ENCODE data around the gene CST9L.

Gene CST9L

DNA sequence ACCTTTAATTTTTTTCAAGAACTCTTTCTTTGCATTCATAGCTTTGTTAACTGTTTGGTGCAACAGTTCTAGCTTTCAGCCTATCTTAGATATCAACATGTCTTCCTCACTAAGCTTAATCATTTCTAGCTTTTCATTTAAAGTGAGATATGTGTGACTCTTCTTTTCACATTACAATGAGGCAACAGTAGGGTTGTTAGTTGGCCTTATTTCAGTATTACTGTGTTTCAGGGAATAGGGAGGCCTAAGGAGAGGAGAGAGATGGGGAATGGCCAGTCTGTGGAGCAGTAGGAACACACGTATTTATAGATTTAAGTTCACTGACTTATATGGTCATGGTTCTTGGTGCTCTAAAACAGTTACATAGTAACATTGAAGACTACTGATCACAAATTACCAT, 35.8 kb downstream of the CST9L start:
- no peak for DNase-seq (ENCODE audit: low read depth)
- TF ChIP-seq, protein P1, sequence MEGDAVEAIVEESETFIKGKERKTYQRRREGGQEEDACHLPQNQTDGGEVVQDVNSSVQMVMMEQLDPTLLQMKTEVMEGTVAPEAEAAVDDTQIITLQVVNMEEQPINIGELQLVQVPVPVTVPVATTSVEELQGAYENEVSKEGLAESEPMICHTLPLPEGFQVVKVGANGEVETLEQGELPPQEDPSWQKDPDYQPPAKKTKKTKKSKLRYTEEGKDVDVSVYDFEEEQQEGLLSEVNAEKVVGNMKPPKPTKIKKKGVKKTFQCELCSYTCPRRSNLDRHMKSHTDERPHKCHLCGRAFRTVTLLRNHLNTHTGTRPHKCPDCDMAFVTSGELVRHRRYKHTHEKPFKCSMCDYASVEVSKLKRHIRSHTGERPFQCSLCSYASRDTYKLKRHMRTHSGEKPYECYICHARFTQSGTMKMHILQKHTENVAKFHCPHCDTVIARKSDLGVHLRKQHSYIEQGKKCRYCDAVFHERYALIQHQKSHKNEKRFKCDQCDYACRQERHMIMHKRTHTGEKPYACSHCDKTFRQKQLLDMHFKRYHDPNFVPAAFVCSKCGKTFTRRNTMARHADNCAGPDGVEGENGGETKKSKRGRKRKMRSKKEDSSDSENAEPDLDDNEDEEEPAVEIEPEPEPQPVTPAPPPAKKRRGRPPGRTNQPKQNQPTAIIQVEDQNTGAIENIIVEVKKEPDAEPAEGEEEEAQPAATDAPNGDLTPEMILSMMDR (IDR thresholded peaks at IDR 0.05; ENCODE audit: low read depth, low read length): no peak
- TF ChIP-seq POLR2A (IDR thresholded peaks at IDR 0.05; ENCODE audit: extremely low read depth, insufficient read length) (no peak), MYC (IDR thresholded peaks at IDR 0.05; ENCODE audit: low read depth, low read length) (no peak)
- TF ChIP-seq, protein P2, sequence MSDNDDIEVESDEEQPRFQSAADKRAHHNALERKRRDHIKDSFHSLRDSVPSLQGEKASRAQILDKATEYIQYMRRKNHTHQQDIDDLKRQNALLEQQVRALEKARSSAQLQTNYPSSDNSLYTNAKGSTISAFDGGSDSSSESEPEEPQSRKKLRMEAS (IDR thresholded peaks at IDR 0.05; ENCODE audit: low read depth, low read length): no peak
- no peak overlapping the region for H3K4me3 ChIP-seq (ENCODE audit: low read depth, low read length)

DNA sequence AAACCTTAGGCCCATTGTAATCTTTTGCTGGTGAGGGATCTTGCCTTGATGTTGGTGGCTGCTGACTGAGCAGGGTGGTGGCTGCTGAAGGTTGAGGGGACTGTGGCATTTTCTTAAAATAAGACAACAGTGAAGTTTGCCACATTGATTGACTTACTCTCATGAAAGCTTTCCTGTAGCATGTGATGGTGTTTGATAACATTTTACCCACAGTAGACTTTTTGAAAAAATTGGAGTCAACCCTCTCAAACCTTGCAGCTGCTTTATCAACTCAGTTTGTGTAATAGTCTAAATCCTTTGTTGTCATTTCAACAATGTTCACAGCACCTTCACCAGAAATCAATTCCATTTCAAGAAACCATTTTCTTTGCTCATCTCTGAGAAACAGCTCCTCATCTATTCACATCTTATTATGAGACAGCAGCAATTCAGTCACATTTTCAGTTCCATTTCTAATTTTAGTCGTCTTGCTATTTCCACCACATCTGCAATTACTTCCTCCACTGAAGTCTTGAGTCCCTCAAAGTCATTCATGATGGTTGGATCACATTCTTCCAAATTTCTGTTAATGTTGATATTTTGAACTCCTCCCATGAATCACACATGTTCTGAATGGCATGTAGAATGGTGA, 37.2 kb downstream of the CST9L start:
- H3K4me3 ChIP-seq (ENCODE audit: low read depth, low read length): no peak overlapping the region
- TF ChIP-seq MYC (IDR thresholded peaks at IDR 0.05; ENCODE audit: low read depth, low read length) (no peak), POLR2A (IDR thresholded peaks at IDR 0.05; ENCODE audit: extremely low read depth, insufficient read length) (no peak)
- TF ChIP-seq, protein P1 (IDR thresholded peaks at IDR 0.05; ENCODE audit: low read depth, low read length): no peak
- TF ChIP-seq, protein P2 (IDR thresholded peaks at IDR 0.05; ENCODE audit: low read depth, low read length): no peak
- DNase-seq (ENCODE audit: low read depth): no peak

DNA sequence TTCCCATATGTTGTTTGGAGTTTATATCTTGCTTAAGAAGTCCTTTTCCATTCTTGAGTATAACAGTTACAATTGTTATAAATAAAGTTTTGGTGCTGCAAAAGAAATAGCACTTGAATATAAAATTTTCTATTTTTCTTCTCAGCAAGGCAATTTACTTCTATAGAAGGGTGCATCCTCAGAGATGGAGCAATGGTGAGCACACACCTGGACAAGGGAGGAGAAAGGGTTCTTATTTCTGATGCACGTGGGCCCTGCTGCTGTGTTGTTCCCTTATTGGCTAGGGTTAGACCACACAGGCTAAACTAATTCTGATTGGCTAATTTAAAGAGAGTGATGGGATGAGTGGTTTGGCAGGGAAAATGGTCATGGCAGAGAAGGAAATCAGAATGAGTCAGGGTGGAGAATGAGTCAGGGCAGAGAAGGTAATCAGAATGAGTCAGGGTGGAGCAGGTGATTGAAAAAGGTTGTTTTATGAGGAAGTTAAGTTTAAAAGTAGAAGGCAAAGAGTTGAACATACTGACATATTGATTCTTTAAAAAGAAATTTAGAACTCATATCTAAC, 39.3 kb downstream of the CST9L start:
- no peak overlapping the region for H3K4me3 ChIP-seq (ENCODE audit: low read depth, low read length)
- no peak for DNase-seq (ENCODE audit: low read depth)
- TF ChIP-seq POLR2A (IDR thresholded peaks at IDR 0.05; ENCODE audit: extremely low read depth, insufficient read length) (no peak), MYC (IDR thresholded peaks at IDR 0.05; ENCODE audit: low read depth, low read length) (no peak)
- TF ChIP-seq, protein P2 (IDR thresholded peaks at IDR 0.05; ENCODE audit: low read depth, low read length): no peak
- TF ChIP-seq, protein P1 (IDR thresholded peaks at IDR 0.05; ENCODE audit: low read depth, low read length): no peak

DNA sequence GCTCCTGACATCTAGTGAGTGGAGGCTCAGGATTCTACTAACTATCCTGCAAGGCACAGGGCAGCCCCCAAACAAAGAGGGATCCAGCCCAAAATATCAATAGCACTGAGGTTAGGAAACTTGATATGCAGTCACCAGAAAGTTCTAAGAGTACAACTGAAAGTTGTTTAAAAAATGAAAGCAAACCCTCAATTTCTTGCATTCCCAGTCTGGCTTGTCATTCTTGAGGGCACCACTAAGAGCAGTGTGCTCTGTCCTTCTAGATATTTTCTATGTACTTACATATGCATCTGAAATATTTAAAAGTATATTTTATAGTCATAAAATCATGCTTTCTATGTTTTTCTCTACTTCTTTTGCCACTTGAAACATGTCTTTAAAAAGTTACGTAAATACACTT, 41.4 kb downstream of the CST9L start:
- TF ChIP-seq, protein P1 (IDR thresholded peaks at IDR 0.05; ENCODE audit: low read depth, low read length): no peak
- TF ChIP-seq MYC (IDR thresholded peaks at IDR 0.05; ENCODE audit: low read depth, low read length) (no peak), POLR2A (IDR thresholded peaks at IDR 0.05; ENCODE audit: extremely low read depth, insufficient read length) (no peak)
- TF ChIP-seq, protein P2 (IDR thresholded peaks at IDR 0.05; ENCODE audit: low read depth, low read length): no peak
- no peak for DNase-seq (ENCODE audit: low read depth)
- H3K4me3 ChIP-seq (ENCODE audit: low read depth, low read length): no peak overlapping the region

DNA sequence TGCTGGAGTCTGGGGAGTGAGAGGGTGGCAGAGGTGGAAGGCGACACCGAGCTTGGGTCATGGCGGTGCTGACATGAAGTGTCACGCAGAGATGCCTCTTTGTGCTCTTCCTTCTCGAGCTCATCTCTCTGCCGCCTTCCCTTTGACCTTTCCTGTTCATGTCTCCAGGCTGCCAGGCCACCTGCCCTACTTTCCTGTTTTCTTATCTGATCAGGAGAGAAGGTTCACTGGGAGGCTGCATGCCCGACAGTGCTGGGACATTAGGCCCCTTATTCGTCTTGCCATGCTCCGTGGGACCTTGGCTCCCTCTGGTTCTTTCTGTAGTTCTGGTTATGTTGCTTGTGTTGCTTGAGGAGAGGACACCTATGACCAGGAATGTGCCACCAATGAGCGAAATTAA, 44.1 kb downstream of the CST9L start:
- H3K4me3 ChIP-seq (ENCODE audit: low read depth, low read length): no peak overlapping the region
- no peak for TF ChIP-seq MYC (IDR thresholded peaks at IDR 0.05; ENCODE audit: low read depth, low read length)
- TF ChIP-seq, protein P1 (IDR thresholded peaks at IDR 0.05; ENCODE audit: low read depth, low read length): no peak
- TF ChIP-seq POLR2A (IDR thresholded peaks at IDR 0.05; ENCODE audit: extremely low read depth, insufficient read length): no peak
- TF ChIP-seq, protein P2 (IDR thresholded peaks at IDR 0.05; ENCODE audit: low read depth, low read length): no peak
- DNase-seq (ENCODE audit: low read depth): no peak
